Stimulated activated CD4-positive, alpha-beta T cell treated with anti-CD3 and anti-CD28 coated beads, Interleukin-15, amount 100 ng/mL, for 1 hour (primary cell): ENCODE data around the gene BATF2.
"Not testable (repeated sequence)": the region's sequence is repeated elsewhere in the genome, so short reads cannot be mapped to it uniquely, and the experiment has no call there.

Experiments used
- DNase-seq, 2 donors: peaks; one replicate each; pipeline ENCODE4 v3.0.0-alpha.2; 2020; ENCODE audit warnings: low read depth in 1 of 2, low spot score in 1 of 2

Gene BATF2

GRCh38 chr11:64996710-64997380 lies at the start of gene BATF2:
Gene BATF2 (minus strand): TSS chr11:64996971. CDS start chr11:64996914, 57 bp downstream.
- DNase-seq, result no peak

GRCh38 chr11:65045728-65046127 lies 49.0 kb upstream of the BATF2 start:
- no peak for DNase-seq

GRCh38 chr11:65045061-65045460 lies 48.3 kb upstream of the BATF2 start:
- no peak for DNase-seq

- DNase-seq, result no peak
Measured at GRCh38 chr11:65043881-65044501, 47.2 kb upstream of the BATF2 start.

- no peak for DNase-seq
Measured at GRCh38 chr11:65042891-65043290, 46.1 kb upstream of the BATF2 start.

GRCh38 chr11:65040847-65041622 lies 44.3 kb upstream of the BATF2 start, which contains the start of gene SAC3D1:
Gene SAC3D1 (plus strand): TSS chr11:65041210. CDS start chr11:65041293, 83 bp downstream.
- DNase-seq, result peak; percentile 71 to 75

- no peak for DNase-seq
Measured at GRCh38 chr11:65040520-65040846, 43.7 kb upstream of the BATF2 start.

GRCh38 chr11:65036931-65037330 lies 40.2 kb upstream of the BATF2 start:
- DNase-seq, result no peak

- DNase-seq, result no peak
Measured at GRCh38 chr11:65035579-65035978, 38.8 kb upstream of the BATF2 start.

GRCh38 chr11:65034423-65034822 lies 37.7 kb upstream of the BATF2 start:
- DNase-seq, result no peak

- no peak for DNase-seq
Measured at GRCh38 chr11:65032216-65032615, 35.4 kb upstream of the BATF2 start.

- peak; percentile 68 to 82 for DNase-seq
Measured at GRCh38 chr11:65027213-65028067, 30.7 kb upstream of the BATF2 start, which contains the start of gene SNX15. Gene SNX15 (plus strand): TSS chr11:65027439. CDS start chr11:65027538, 99 bp downstream.

GRCh38 chr11:65026810-65027209 lies 30.0 kb upstream of the BATF2 start:
- no peak for DNase-seq

GRCh38 chr11:65023502-65023901 lies 26.7 kb upstream of the BATF2 start:
- not testable (repeated sequence) for DNase-seq

GRCh38 chr11:65021509-65021908 lies 24.7 kb upstream of the BATF2 start:
- DNase-seq, result no peak

- no peak for DNase-seq
Measured at GRCh38 chr11:65021003-65021402, 24.2 kb upstream of the BATF2 start.

GRCh38 chr11:65019824-65020223 lies 23.1 kb upstream of the BATF2 start:
- DNase-seq, result no peak

GRCh38 chr11:65017937-65018336 lies 21.2 kb upstream of the BATF2 start:
- no peak for DNase-seq

GRCh38 chr11:65016705-65017104 lies 19.9 kb upstream of the BATF2 start:
- no peak for DNase-seq

GRCh38 chr11:65014726-65015227 lies 18.0 kb upstream of the BATF2 start:
- no peak for DNase-seq
